IPS-20b (cell line): ENCODE data around the gene SNX1.
"Not testable (repeated sequence)": the region's sequence is repeated elsewhere in the genome, so short reads cannot be mapped to it uniquely, and the experiment has no call there.

Experiments used
- H3K27ac ChIP-seq: one replicate; pipeline ENCODE4 v1.5.1; 2013; ENCODE audit warnings: low read length
- H3K27me3 ChIP-seq: 2 replicates; pipeline ENCODE4 v1.6.1; 2013; ENCODE audit warnings: mild to moderate bottlenecking, low read length, inconsistent platforms; ENCODE audit not compliant: insufficient read depth
- H3K36me3 ChIP-seq: 2 replicates; pipeline ENCODE4 v1.6.1; 2013; ENCODE audit warnings: low read depth, mild to moderate bottlenecking, inconsistent platforms, low read length, moderate library complexity; ENCODE audit not compliant: insufficient read depth
- H3K4me1 ChIP-seq: 2 replicates; pipeline ENCODE4 v1.6.1; 2013; ENCODE audit warnings: mild to moderate bottlenecking, control low read depth, inconsistent platforms, low read length, moderate library complexity; ENCODE audit not compliant: insufficient read depth
- H3K4me3 ChIP-seq: 2 replicates; pipeline ENCODE4 v1.5.1; 2013; ENCODE audit warnings: mild to moderate bottlenecking, low read length, inconsistent platforms
- H3K9ac ChIP-seq: 2 replicates; pipeline ENCODE4 v1.6.1; 2013; ENCODE audit warnings: low read depth, mild to moderate bottlenecking, inconsistent platforms, low read length, moderate library complexity
- H3K9me3 ChIP-seq: 2 replicates; pipeline ENCODE4 v1.6.1; 2013; ENCODE audit warnings: mild to moderate bottlenecking, low read depth, low read length, inconsistent platforms; ENCODE audit not compliant: insufficient read depth

SNX1 gene

DNA sequence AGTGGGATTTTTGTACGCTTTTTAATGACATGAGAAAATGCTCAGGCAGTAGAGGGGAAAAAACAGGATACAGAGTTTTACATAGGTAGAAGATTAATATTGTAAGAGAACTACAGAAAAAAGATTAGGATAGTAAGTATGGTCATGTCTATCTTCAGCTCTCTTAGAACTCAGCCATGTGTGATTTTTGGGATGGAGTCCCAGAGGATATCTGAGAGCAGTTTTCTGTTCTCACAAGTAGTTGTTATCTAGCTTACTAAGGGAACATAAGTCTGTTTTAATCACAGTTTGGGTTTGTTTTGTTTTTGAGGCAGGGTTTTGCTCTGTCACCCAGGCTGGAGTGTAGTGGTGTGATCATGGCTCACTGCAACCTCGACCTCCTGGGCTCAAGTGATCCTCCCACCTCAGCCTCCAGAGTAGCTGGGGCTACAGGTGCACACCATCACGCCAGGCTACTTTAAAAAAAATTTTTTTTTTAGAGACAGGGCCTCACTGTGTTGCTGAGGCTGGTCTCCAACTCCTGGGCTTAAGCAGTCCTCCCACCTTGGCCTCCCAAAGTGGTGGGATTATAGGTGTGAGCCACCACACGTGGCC, 14.4 kb downstream of the SNX1 start:
- not testable (repeated sequence) for H3K27ac ChIP-seq, H3K27me3 ChIP-seq, H3K4me1 ChIP-seq, H3K4me3 ChIP-seq, H3K9ac ChIP-seq, H3K9me3 ChIP-seq
- H3K36me3 ChIP-seq = peaks cover 28% of the 10 kb centered on the region; the same call in 1 of the 2 replicates

DNA sequence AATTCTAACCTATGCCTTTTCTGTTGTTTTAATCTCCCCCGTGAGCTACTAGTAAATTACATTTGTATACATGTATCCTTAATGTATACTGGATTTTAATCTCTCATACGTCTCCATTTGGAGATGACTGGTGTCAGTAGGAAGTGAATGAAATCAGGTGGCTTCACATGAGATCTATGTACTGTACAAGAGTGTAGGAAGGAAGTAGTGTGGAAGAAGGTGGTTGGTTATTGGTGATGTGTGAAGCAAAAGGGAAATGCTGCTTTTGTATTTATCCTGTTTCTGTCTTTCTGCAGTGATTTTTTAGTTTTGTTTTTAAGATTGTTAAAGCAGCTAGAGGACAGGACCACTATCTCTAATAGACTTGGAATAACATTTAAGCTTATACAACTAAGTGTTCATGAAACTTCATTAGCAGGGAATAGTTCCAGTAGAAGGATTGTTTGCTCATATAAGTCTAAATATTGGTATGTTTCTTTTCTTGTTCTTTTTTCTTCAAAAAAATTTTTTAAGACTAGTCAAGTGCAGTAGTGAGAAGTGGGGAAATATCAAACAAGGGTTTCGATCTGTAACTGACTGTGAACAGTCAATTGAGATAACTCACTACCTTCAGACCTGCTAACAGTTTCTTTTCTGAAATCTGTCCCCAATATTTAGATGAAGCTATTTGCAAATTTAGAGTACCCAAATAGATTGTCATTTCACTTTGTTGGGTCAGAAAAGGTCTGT, 15.3 kb downstream of the SNX1 start:
- no peak overlapping the region for H3K4me3 ChIP-seq
- no peaks in the 10 kb centered on the region; the same call in 1 of the 2 replicates for H3K4me1 ChIP-seq
- H3K9me3 ChIP-seq = no peaks in the 10 kb centered on the region
- H3K9ac ChIP-seq = no peak overlapping the region
- peaks cover 37% of the 10 kb centered on the region; the same call in 1 of the 2 replicates for H3K36me3 ChIP-seq
- no peaks in the 10 kb centered on the region for H3K27me3 ChIP-seq
- no peak overlapping the region for H3K27ac ChIP-seq

DNA sequence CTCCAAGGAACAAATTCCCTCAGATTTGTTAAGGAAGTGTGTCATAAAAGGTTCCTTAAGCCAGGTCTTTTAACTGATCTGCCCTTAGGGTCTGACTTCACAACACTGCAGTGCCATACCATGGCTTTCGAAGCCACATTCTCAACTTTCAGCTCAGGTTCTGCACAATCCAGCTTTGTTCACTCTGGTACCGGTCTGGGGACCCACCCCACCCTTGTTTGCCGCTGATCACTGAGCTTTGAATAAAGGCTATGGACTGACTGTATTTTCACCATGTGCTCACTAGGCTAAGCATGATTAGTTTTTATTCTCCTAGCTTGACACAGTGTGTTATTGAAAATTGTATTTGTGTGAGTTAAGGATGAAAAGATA, 15.9 kb downstream of the SNX1 start:
- no peak overlapping the region for H3K27ac ChIP-seq
- H3K36me3 ChIP-seq = peaks cover 43% of the 10 kb centered on the region
- no peaks in the 10 kb centered on the region for H3K9me3 ChIP-seq
- H3K4me3 ChIP-seq = no peak overlapping the region
- H3K27me3 ChIP-seq = no peaks in the 10 kb centered on the region
- H3K4me1 ChIP-seq = no peaks in the 10 kb centered on the region; the same call in 1 of the 2 replicates
- no peak overlapping the region for H3K9ac ChIP-seq

DNA sequence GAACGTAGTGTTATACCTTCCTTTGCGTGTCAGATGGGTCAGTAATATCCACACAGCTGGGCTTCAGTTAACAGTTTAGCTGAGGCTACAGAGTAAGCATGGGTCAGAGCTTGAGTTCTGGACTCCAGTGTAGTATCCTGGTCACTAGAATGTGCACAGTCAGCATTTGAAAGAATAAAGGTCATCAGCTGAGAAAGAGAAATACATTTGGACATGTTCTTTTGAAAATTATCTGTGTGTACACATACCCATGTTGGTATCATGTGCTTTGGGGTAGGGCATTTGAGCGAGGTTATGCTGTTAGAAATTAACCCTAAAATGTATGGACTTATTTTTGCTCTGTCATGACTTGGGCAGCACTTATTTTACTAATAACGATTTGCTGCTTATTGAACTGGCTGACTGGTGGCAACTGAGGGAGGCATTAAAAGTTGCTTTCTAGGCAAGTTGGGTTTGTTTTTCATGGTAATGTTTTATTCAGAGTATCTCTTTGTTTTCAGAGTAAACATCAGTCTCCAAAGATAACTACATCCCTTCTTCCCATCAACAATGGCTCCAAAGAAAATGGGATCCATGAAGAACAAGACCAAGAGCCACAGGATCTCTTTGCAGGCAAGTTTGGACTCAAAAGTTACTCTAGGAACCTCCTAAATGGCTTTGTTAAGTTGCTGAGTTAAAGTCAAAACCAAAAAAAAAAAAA, 16.4 kb downstream of the SNX1 start:
- Histone ChIP-seq H3K9ac (no peak overlapping the region), H3K4me1 (no peaks in the 10 kb centered on the region; the same call in 1 of the 2 replicates), H3K4me3 (no peak overlapping the region), H3K27ac (no peak overlapping the region), H3K36me3 (peaks cover 46% of the 10 kb centered on the region), H3K27me3 (no peaks in the 10 kb centered on the region), H3K9me3 (no peaks in the 10 kb centered on the region)

DNA sequence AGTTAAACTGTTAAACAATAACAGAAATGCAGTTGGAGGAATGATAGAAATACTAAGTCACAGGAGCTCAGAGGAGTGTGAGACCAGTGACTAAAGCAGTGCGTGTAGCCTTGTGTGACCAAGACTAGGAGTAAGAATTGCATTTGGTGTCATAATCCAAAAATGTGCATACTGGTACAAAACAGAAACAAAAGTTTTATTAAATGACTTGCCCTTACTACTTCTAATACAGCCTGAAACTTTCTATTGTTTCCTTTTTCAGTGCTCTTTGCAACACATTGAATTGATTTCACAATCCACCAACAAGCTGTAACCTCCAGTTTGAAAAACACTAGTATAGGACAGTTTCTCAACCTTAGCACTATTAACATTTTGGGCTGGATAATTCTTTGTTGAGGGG, 17.1 kb downstream of the SNX1 start:
- Histone ChIP-seq H3K27me3 (no peaks in the 10 kb centered on the region), H3K9ac (no peak overlapping the region), H3K27ac (no peak overlapping the region), H3K4me1 (no peaks in the 10 kb centered on the region; the same call in 1 of the 2 replicates), H3K4me3 (no peak overlapping the region), H3K36me3 (peaks cover 50% of the 10 kb centered on the region), H3K9me3 (no peaks in the 10 kb centered on the region)

DNA sequence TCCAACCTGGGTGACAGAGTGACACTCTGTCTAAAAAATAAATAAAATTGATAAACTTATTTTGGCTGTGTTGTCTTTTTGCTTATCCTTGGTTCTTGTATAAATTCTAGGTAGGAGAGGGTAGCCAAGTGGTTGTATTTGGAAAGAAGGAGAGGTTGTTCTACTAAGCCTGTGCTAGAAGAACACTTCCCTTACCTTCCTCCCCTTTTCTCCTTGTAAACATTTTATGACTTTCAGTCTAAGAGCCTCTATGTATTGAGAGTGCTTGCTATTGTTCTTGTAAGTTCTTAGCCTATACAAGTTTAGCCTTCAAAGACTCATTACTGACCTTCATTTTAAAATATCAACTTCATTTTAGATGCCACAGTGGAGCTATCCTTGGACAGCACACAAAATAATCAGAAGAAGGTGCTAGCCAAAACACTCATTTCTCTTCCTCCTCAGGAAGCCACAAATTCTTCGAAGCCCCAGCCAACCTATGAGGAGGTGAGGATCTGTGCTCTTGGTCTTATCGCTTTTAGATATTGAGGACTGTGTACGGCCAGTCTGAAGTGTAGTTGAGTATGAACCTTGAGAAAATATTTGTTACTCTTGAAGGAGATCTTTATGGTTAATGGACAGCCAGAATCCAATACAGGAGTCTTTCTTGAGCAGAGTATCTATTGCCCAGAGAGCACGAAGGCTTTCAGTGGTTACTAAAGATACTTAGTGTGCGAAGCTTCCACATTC, 22.1 kb downstream of the SNX1 start:
- Histone ChIP-seq H3K27ac (no peak overlapping the region), H3K4me3 (no peak overlapping the region), H3K4me1 (no peaks in the 10 kb centered on the region), H3K27me3 (no peaks in the 10 kb centered on the region), H3K36me3 (peaks cover 88% of the 10 kb centered on the region), H3K9ac (no peak overlapping the region), H3K9me3 (no peaks in the 10 kb centered on the region)

DNA sequence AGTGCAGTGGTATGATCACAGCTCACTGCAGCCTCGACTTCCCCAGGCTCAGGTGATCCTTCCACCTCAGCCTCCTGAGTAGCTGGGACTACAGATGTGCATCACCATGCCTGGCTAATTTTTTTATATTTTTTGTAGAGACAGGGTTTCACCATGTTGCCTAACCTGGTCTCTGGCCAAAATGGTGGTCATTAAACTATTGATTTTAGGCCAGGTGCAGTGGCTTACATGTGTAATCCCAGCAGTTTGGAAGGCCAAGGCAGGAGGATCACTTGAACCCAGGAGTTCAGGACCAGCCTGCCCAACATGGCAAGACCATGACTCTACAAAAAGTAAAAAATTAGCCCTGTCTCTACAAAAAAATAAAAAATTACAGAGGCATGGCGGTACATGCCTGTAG, 24.5 kb downstream of the SNX1 start:
- not testable (repeated sequence) for H3K9me3 ChIP-seq, H3K27ac ChIP-seq, H3K4me1 ChIP-seq, H3K27me3 ChIP-seq, H3K4me3 ChIP-seq, H3K9ac ChIP-seq
- peaks cover 80% of the 10 kb centered on the region for H3K36me3 ChIP-seq

DNA sequence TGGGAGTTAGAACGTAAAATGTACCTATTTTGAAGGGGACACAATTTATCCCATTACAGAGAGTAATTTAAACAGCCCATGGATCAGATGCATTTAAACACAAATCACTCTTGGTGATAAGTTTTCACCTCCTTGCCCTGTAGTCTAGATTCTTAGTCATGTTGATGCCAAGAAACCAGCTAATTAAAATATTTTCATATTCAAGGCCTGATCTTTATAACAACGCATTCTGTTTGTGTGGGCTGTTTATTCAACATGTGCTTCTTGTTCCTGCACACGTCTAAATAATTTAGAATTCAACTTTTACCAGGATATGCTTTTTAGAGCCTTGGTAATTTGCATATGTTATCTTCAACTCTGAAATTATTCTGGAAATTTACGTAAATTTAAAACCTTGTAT, 25.8 kb downstream of the SNX1 start:
- H3K9me3 ChIP-seq = no peaks in the 10 kb centered on the region
- H3K4me3 ChIP-seq = no peak overlapping the region
- H3K27me3 ChIP-seq = no peaks in the 10 kb centered on the region
- peaks cover 67% of the 10 kb centered on the region for H3K36me3 ChIP-seq
- no peak overlapping the region for H3K9ac ChIP-seq
- H3K27ac ChIP-seq = no peak overlapping the region
- H3K4me1 ChIP-seq = no peaks in the 10 kb centered on the region

DNA sequence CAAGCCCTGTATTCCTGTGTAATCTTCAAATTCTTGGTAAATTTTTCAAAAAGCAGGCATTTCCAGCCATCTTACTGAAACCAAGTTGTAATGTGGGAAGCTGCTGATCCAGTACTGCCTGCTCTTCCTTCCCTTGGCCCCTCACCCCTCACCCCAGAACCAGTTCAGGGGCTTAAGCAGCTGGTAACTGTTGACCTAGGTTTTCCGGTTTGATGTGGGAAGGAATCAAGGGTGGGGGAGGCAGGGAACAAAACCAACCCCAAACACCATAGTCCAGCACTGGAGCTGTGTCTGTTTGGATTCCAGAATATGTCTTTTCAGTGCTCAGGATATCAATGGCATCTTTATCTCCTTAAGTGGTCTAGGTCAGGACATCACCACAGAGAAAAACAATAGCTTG, 26.7 kb downstream of the SNX1 start:
- H3K4me1 ChIP-seq = no peaks in the 10 kb centered on the region
- H3K27ac ChIP-seq = no peak overlapping the region
- no peak overlapping the region for H3K4me3 ChIP-seq
- no peaks in the 10 kb centered on the region for H3K27me3 ChIP-seq
- peaks cover 72% of the 10 kb centered on the region for H3K36me3 ChIP-seq
- no peaks in the 10 kb centered on the region for H3K9me3 ChIP-seq
- no peak overlapping the region for H3K9ac ChIP-seq

DNA sequence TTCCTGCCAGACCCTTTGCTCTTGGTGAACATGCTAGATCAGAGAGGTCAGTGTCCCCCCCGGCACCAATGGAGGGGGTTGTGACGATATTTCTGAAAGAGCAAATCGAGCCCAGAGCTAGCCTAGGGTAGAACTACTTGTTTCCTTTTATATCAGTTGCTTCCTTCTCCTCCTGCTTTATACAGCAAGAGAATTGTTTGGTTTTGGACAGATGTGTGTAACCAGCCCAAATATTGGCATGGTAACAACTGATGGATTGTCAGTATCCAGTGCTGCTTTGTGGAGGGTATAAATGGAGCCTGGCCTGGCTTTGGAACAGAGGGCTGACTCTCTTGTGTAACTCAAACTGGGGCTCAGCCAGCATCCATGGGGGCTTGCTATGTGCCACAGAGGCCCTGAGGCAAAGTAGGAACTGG, 27.2 kb downstream of the SNX1 start:
- peaks cover 72% of the 10 kb centered on the region for H3K36me3 ChIP-seq
- no peak overlapping the region for H3K27ac ChIP-seq
- H3K9ac ChIP-seq = no peak overlapping the region
- H3K9me3 ChIP-seq = no peaks in the 10 kb centered on the region
- H3K27me3 ChIP-seq = no peaks in the 10 kb centered on the region
- H3K4me1 ChIP-seq = no peaks in the 10 kb centered on the region
- no peak overlapping the region for H3K4me3 ChIP-seq

DNA sequence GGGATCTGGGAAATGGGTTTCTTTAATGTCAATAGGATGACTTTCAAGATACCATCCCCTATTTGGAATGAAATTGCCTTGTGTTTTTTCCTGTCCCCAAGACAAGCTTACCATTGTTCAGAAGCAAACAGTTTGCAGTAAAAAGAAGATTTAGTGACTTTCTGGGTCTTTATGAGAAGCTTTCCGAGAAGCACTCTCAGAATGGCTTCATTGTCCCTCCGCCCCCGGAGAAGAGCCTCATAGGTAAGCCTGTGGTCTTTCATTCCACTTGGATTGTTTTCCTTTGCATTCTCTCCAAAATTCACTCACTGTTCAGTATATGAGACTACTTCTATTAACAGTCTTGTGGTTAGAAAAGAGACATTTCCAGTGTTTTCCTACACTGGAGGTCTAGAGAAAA, 30.2 kb downstream of the SNX1 start:
- Histone ChIP-seq H3K27me3 (no peaks in the 10 kb centered on the region), H3K4me1 (no peaks in the 10 kb centered on the region), H3K9me3 (no peaks in the 10 kb centered on the region), H3K9ac (no peak overlapping the region), H3K36me3 (peaks cover 74% of the 10 kb centered on the region), H3K27ac (no peak overlapping the region), H3K4me3 (no peak overlapping the region)
